IMR-90 (cell line): ENCODE data around the gene CEACAM7. TPM values are rescaled to one million over a fixed set of nuclear protein-coding genes. Genes with fewer than 3 reads are reported as not detected.

Source experiments
- ATAC-seq: fragments of 200-7000 bp; cut with Tn5 transposase; 2 replicates; pipeline ENCODE4 v1.9.1; 2020; ENCODE audit warnings: low read depth, mild to moderate bottlenecking, moderate library complexity
- BruUV-seq: library from RNA; stranded (reverse); fragments of 400-500 nt; replicated peaks from 2 replicates; lab custom pipeline; 2021; lab: Mats Ljungman, UMichigan
- CTCF ChIA-PET: fragments of 300-600 bp; formaldehyde crosslinking; extraction: SDS; loops from one replicate; lab custom pipeline; 2021; ENCODE audit warnings: antibody characterized with exemption; lab: Yijun Ruan, JAX
- POLR2A ChIA-PET: fragments of 300-600 bp; sonication (Branson Sonifier 250); formaldehyde crosslinking; loops from one replicate; lab custom pipeline; 2022; ENCODE audit warnings: antibody characterized with exemption; ENCODE audit not compliant: unreplicated experiment; lab: Charles Lee
- DNase-seq: peaks from one replicate; pipeline ENCODE4 v3.0.0; 2013
- H2AFZ ChIP-seq: replicated peaks from 2 replicates; pipeline ENCODE3; 2013; ENCODE audit warnings: low read length, mild to moderate bottlenecking; ENCODE audit not compliant: poor library complexity
- H2AK5ac ChIP-seq: 2 replicates; pipeline ENCODE4 v1.6.1; 2013; ENCODE audit warnings: low read depth, low read length, inconsistent platforms
- H2AK9ac ChIP-seq: replicated peaks from 2 replicates; pipeline ENCODE3; 2013; ENCODE audit warnings: mild to moderate bottlenecking, low read depth, low read length, moderate library complexity; ENCODE audit not compliant: poor library complexity
- H2BK120ac ChIP-seq: 2 replicates; pipeline ENCODE4 v1.6.1; 2013; ENCODE audit warnings: low read depth, low read length, inconsistent platforms
- H2BK15ac ChIP-seq: 3 replicates; pipeline ENCODE4 v1.6.1; 2013; ENCODE audit warnings: low read depth, low read length, inconsistent platforms
- H2BK20ac ChIP-seq: 2 replicates; pipeline ENCODE4 v1.6.1; 2013; ENCODE audit warnings: low read depth, mild to moderate bottlenecking, inconsistent platforms, low read length, moderate library complexity
- H2BK5ac ChIP-seq: 2 replicates; pipeline ENCODE4 v1.6.1; 2013; ENCODE audit warnings: mild to moderate bottlenecking, low read depth, low read length, inconsistent platforms; ENCODE audit not compliant: poor library complexity, severe bottlenecking
- H3K14ac ChIP-seq: replicated peaks from 2 replicates; pipeline ENCODE4 v1.6.1; 2013; ENCODE audit warnings: low read depth, low read length, inconsistent platforms
- H3K18ac ChIP-seq: 2 replicates; pipeline ENCODE4 v1.6.1; 2013; ENCODE audit warnings: low read depth, low read length, control low read depth
- H3K23ac ChIP-seq: 2 replicates; pipeline ENCODE4 v1.6.1; 2013; ENCODE audit warnings: low read depth, low read length, inconsistent platforms
- H3K27ac ChIP-seq: 2 replicates; pipeline ENCODE4 v1.5.1; 2013; ENCODE audit warnings: mild to moderate bottlenecking, control low read depth, low read length; ENCODE audit not compliant: insufficient read depth
- H3K27me3 ChIP-seq: 2 replicates; pipeline ENCODE4 v1.6.1; 2013; ENCODE audit warnings: low read length; ENCODE audit not compliant: control insufficient read depth, insufficient read depth
- H3K36me3 ChIP-seq: 2 replicates; pipeline ENCODE4 v1.6.1; 2013; ENCODE audit warnings: low read length, mixed read lengths; ENCODE audit not compliant: control insufficient read depth, insufficient read depth
- H3K4ac ChIP-seq: 2 replicates; pipeline ENCODE4 v1.6.1; 2013; ENCODE audit warnings: low read depth, low read length, inconsistent platforms
- H3K4me1 ChIP-seq: 2 replicates; pipeline ENCODE4 v1.6.1; 2013; ENCODE audit warnings: low read length, mixed read lengths; ENCODE audit not compliant: control insufficient read depth, insufficient read depth
- H3K4me2 ChIP-seq: 2 replicates; pipeline ENCODE4 v1.6.1; 2013; ENCODE audit warnings: low read depth, mild to moderate bottlenecking, control low read depth, low read length, moderate library complexity
- H3K4me3 ChIP-seq: 2 replicates; pipeline ENCODE4 v1.5.1; 2013; ENCODE audit warnings: low read depth, mild to moderate bottlenecking, control low read depth, low read length, moderate library complexity; ENCODE audit not compliant: insufficient read depth
- H3K56ac ChIP-seq: 2 replicates; pipeline ENCODE4 v1.6.1; 2013; ENCODE audit warnings: low read length, inconsistent platforms; ENCODE audit not compliant: insufficient read depth; ENCODE audit errors: extremely low read depth
- H3K79me1 ChIP-seq, 2 experiments: 2 replicates each; pipeline ENCODE4 v1.6.1; 2013; ENCODE audit warnings: low read length in 2 of 2, inconsistent platforms in 1 of 2, low read depth in 1 of 2
- H3K9ac ChIP-seq: 2 replicates; pipeline ENCODE4 v1.6.1; 2013; ENCODE audit warnings: low read depth, low read length, control low read depth
- H3K9me1 ChIP-seq: 2 replicates; pipeline ENCODE4 v1.6.1; 2013; ENCODE audit warnings: low read length, inconsistent platforms; ENCODE audit not compliant: insufficient read depth
- H3K9me3 ChIP-seq: 2 replicates; pipeline ENCODE4 v1.6.1; 2013; ENCODE audit warnings: low read length; ENCODE audit not compliant: control insufficient read depth, insufficient read depth
- H4K20me1 ChIP-seq: 2 replicates; pipeline ENCODE4 v1.6.1; 2013; ENCODE audit warnings: low read length, inconsistent platforms; ENCODE audit not compliant: insufficient read depth
- H4K5ac ChIP-seq: 2 replicates; pipeline ENCODE4 v1.6.1; 2013; ENCODE audit warnings: mild to moderate bottlenecking, low read depth, low read length, control low read depth
- H4K8ac ChIP-seq, 2 experiments: 2 replicates each; pipeline ENCODE4 v1.6.1; 2013; ENCODE audit warnings: low read depth in 2 of 2, low read length in 2 of 2, control low read depth in 1 of 2, inconsistent platforms in 1 of 2
- H4K91ac ChIP-seq: 2 replicates; pipeline ENCODE4 v1.6.1; 2013; ENCODE audit warnings: low read depth, low read length, inconsistent platforms; ENCODE audit not compliant: insufficient read depth
- BHLHE40 ChIP-seq: fragments of 150-350 bp; IDR thresholded peaks from 2 replicates; pipeline ENCODE4 v1.6.1; 2016; ENCODE audit warnings: mild to moderate bottlenecking, low read depth, low read length
- CHD1 ChIP-seq: IDR thresholded peaks from 2 replicates; pipeline ENCODE4 v1.6.1; 2012; ENCODE audit warnings: low read depth, low read length, improper control_type of control experiment
- CTCF ChIP-seq: conservative IDR thresholded peaks from 2 replicates; pipeline ENCODE4 v1.5.1; 2012; ENCODE audit warnings: mild to moderate bottlenecking, low read depth, low read length, improper control_type of control experiment
- ELK1 ChIP-seq: fragments of 150-350 bp; IDR thresholded peaks from 2 replicates; pipeline ENCODE4 v1.6.1; 2016; ENCODE audit warnings: low read depth, mild to moderate bottlenecking, low read length, moderate library complexity, borderline replicate concordance
- FOS ChIP-seq: fragments of 150-350 bp; IDR thresholded peaks from 2 replicates; pipeline ENCODE4 v1.6.1; 2016; ENCODE audit warnings: low read depth, low read length
- MAFK ChIP-seq: IDR thresholded peaks from 2 replicates; pipeline ENCODE4 v1.6.1; 2012; ENCODE audit warnings: low read depth, low read length, improper control_type of control experiment
- MAZ ChIP-seq: IDR thresholded peaks from 2 replicates; pipeline ENCODE4 v1.6.1; 2012; ENCODE audit warnings: low read depth, mild to moderate bottlenecking, low read length, improper control_type of control experiment, moderate library complexity, borderline replicate concordance
- MXI1 ChIP-seq: IDR thresholded peaks from 2 replicates; pipeline ENCODE4 v1.6.1; 2012; ENCODE audit warnings: low read depth, mild to moderate bottlenecking, low read length, moderate library complexity, borderline replicate concordance
- POLR2A ChIP-seq: IDR thresholded peaks from 2 replicates; pipeline ENCODE4 v1.6.1; 2012; ENCODE audit warnings: mild to moderate bottlenecking, low read depth, low read length
- RAD21 ChIP-seq: IDR thresholded peaks from 2 replicates; pipeline ENCODE4 v1.6.1; 2012; ENCODE audit warnings: low read length, improper control_type of control experiment
- RFX5 ChIP-seq: IDR thresholded peaks from 2 replicates; pipeline ENCODE4 v1.8.0; 2012; ENCODE audit warnings: low read depth, mild to moderate bottlenecking, low read length, moderate library complexity
- USF2 ChIP-seq: fragments of 150-350 bp; IDR thresholded peaks from 2 replicates; pipeline ENCODE4 v1.6.1; 2017; ENCODE audit warnings: mild to moderate bottlenecking, antibody characterized with exemption, low read length, low read depth
- WGBS, 2 experiments: methylation state at CpG; one replicate each; pipeline versions ENCODE4 v1.1.5 to v1.1.7; 2013; ENCODE audit warnings: missing lambda C conversion rate in 2 of 2; ENCODE audit not compliant: insufficient read length in 1 of 2; ENCODE audit errors: extremely low coverage in 2 of 2; 5-methylcytosine and 5-hydroxymethylcytosine counted together
- dilution Hi-C: fragments of 300-500 bp; cut with HindIII; formaldehyde crosslinking; loops from one replicate; pipeline ENCODE4 v1.14.3; 2018; ENCODE audit warnings: low sequenced_read_pairs; ENCODE audit not compliant: unreplicated experiment
- in situ Hi-C: fragments of 300-500 bp; cut with MboI; formaldehyde crosslinking; loops from 3 replicates; pipeline ENCODE4 v1.14.3; 2019; ENCODE audit warnings: low sequenced_read_pairs, inconsistent platforms, mixed read lengths
- intact Hi-C: fragments of 100-400 bp; cut with micrococcal nuclease; formaldehyde crosslinking; loops from 2 replicates; pipeline ENCODE4 v1.10.0; 2022
- polyA plus RNA-seq, 3 experiments: library from polyadenylated mRNA; depleted of rRNA; stranded (reverse); fragments of >200 nt; gene quantifications; 2 replicates each; pipeline ENCODE4 v1.2.3, GENCODE V29; 2012; ENCODE audit warnings: low replicate concordance in 1 of 3
- total RNA-seq: library from RNA; depleted of rRNA; stranded (reverse); fragments of >200 nt; gene quantifications from 2 replicates; pipeline ENCODE4 v1.2.3, GENCODE V29; 2012

Gene CEACAM7
- total and polyA plus RNA-seq, 2 of the 4 experiments (the other 2 are of a cell fraction): not detected

- POLR2A ChIA-PET: no interaction called here
Measured at GRCh38 chr19:41682437-41682836, 5.6 kb downstream of the CEACAM7 start.

More at GRCh38 chr19:41682437-41682836, 5.6 kb downstream of the CEACAM7 start:
- Histone ChIP-seq H2AK5ac (no peak overlapping the region), H3K36me3 (no peaks in the 10 kb centered on the region), H3K79me1 (no peaks in the 10 kb centered on the region), H3K4me1 (no peaks in the 10 kb centered on the region), H3K4ac (no peak overlapping the region), H2BK20ac (no peak overlapping the region), H3K18ac (no peak overlapping the region), H2AFZ (no peak overlapping the region), H3K56ac (no peak overlapping the region), H4K5ac (no peak overlapping the region), H3K27me3 (no peaks in the 10 kb centered on the region), H4K20me1 (no peaks in the 10 kb centered on the region), H2AK9ac (no peak overlapping the region), H3K23ac (no peak overlapping the region), H4K8ac (no peak overlapping the region), H3K4me3 (no peak overlapping the region), H2BK5ac (no peak overlapping the region), H3K4me2 (no peak overlapping the region), H2BK120ac (no peak overlapping the region), H3K27ac (no peak overlapping the region), H3K14ac (no peak overlapping the region), H3K9me1 (no peaks in the 10 kb centered on the region), H4K91ac (no peak overlapping the region), H2BK15ac (no peak overlapping the region), H3K9ac (no peak overlapping the region), H3K9me3 (no peaks in the 10 kb centered on the region)
- in situ Hi-C loops: no loop called here
- CTCF ChIA-PET: no interaction called here
- TF ChIP-seq MAZ (no peak), USF2 (no peak), FOS (no peak), CTCF (no peak), ELK1 (no peak), RAD21 (no peak), POLR2A (no peak), MXI1 (no peak), RFX5 (no peak), BHLHE40 (no peak), CHD1 (no peak), MAFK (no peak)
- DNase-seq (no peak), ATAC-seq (no peak)
- no TSS peak for BruUV-seq
- intact Hi-C loops: no loop called here
- dilution Hi-C loops: no loop called here
- 27% methylated on average over 3 of the region's 6 CpGs; no CpG with 5 or more reads in 1 of the 2 experiments for WGBS, 2 experiments
